Sigmoid colon (tissue), 3 donors: ENCODE measurements around the gene NPHP4.

Experiments used
- POLR2A ChIP-seq, 2 donors: fragments of 450-650 bp; IDR thresholded peaks; one replicate each; pipeline ENCODE4 v1.6.1; 2016; ENCODE audit warnings: antibody characterized with exemption in 2 of 2, mild to moderate bottlenecking in 2 of 2, moderate library complexity in 2 of 2
- TF ChIP-seq, protein P1 (sequence below), 4 experiments: fragments of 450-650 bp in 3 of 4; fragments of 200-600 bp in 1 of 4; IDR thresholded peaks; one replicate each; pipeline ENCODE4 v1.5.1; 2016 to 2019; ENCODE audit warnings: antibody characterized with exemption in 4 of 4, mild to moderate bottlenecking in 3 of 4, moderate library complexity in 2 of 4

DNA sequence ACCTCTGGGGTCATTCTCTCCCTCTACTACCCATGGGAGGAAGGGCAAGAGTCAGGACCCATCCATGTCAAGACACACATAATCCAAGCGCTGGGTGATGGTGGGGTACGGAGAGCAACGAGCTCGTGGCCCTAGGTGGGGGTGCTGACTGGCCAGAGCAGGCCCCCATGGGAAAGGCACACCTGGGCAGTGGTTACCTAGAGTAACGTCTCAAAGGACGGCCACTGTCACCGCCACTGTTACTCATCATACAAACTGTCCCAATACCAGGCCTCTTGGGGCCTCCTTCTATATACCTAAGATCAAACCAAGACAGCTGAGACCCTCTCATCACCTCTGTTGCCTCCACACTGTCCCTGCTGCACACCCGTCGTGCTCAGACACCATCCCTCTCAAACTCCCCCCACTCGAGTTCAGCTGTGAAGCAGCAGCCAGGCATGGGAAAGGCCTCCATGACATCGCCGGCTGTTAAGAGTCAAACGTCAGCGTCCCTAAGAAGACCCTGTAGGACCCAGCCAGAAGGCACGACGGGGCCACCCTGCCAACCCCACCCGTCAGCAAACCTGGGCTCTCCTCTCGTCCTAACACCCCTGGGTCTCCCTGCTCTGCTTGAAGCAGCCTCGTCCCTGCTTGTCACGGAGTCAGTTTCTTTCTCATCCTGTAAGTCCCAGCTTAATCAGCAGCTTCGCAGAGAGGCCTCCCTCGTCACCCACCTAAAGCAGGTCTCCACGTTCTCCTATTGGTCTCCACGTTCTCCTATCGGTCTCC lies 15.3 kb downstream of the NPHP4 start:
- TF ChIP-seq, protein P1, sequence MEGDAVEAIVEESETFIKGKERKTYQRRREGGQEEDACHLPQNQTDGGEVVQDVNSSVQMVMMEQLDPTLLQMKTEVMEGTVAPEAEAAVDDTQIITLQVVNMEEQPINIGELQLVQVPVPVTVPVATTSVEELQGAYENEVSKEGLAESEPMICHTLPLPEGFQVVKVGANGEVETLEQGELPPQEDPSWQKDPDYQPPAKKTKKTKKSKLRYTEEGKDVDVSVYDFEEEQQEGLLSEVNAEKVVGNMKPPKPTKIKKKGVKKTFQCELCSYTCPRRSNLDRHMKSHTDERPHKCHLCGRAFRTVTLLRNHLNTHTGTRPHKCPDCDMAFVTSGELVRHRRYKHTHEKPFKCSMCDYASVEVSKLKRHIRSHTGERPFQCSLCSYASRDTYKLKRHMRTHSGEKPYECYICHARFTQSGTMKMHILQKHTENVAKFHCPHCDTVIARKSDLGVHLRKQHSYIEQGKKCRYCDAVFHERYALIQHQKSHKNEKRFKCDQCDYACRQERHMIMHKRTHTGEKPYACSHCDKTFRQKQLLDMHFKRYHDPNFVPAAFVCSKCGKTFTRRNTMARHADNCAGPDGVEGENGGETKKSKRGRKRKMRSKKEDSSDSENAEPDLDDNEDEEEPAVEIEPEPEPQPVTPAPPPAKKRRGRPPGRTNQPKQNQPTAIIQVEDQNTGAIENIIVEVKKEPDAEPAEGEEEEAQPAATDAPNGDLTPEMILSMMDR (IDR thresholded peaks at IDR 0.05): no peak
- no peak for TF ChIP-seq POLR2A (IDR thresholded peaks at IDR 0.05)
